SK-N-SH (cell line): ENCODE results near the gene DNAH10. TPM values are rescaled to one million over a fixed set of nuclear protein-coding genes. Genes with fewer than 3 reads are reported as not detected.
"Not testable (repeated sequence)": the region's sequence is repeated elsewhere in the genome, so short reads cannot be mapped to it uniquely, and the experiment has no call there.

Source experiments
- CTCF ChIA-PET: fragments of 300-600, 350-600 bp; formaldehyde crosslinking; extraction: SDS; loops from one replicate; lab custom pipeline; 2021; lab: Yijun Ruan, JAX
- POLR2A ChIA-PET: fragments of 350-600 bp; sonication (Branson Sonifier 250); formaldehyde crosslinking; extraction: SDS; loops from one replicate; lab custom pipeline; 2020; ENCODE audit warnings: antibody characterized with exemption, inconsistent platforms; lab: Yijun Ruan, JAX
- DNase-seq: peaks from one replicate; pipeline ENCODE4 v3.0.0; 2012
- H2AFZ ChIP-seq: fragments of 200-600 bp; sonication (generic); 2 replicates; pipeline ENCODE4 v1.8.1; 2016; ENCODE audit warnings: antibody characterized with exemption, mild to moderate bottlenecking, low read depth
- H3F3A ChIP-seq: fragments of 200-600 bp; sonication (generic); replicated peaks from 2 replicates; pipeline ENCODE3; 2016; ENCODE audit warnings: antibody characterized with exemption, mild to moderate bottlenecking; ENCODE audit not compliant: insufficient read depth
- H3K27ac ChIP-seq, 2 experiments: fragments of 200-500 bp in 1 of 2; fragments of 200-600 bp in 1 of 2; sonication (Bioruptor generic) in 1 of 2; sonication (generic), shearing (Covaris generic) in 1 of 2; 2 replicates each; pipeline versions ENCODE4 v1.5.1 to v1.6.1; 2014 to 2016; ENCODE audit warnings: low read depth in 2 of 2, inconsistent platforms in 1 of 2, low read length in 1 of 2, mild to moderate bottlenecking in 1 of 2, mixed read lengths in 1 of 2
- H3K27me3 ChIP-seq: fragments of 200-600 bp; sonication (generic), shearing (Covaris generic); 2 replicates; pipeline ENCODE4 v1.6.1; 2016; ENCODE audit warnings: mixed run types; ENCODE audit not compliant: insufficient read depth
- H3K36me3 ChIP-seq, 2 experiments: fragments of 200-500 bp in 1 of 2; fragments of 200-600 bp in 1 of 2; sonication (Bioruptor generic) in 1 of 2; sonication (generic) in 1 of 2; replicated peaks in 1 of 2; 2 replicates each; pipeline versions ENCODE3 to v1.5.1; 2014 to 2016; ENCODE audit warnings: low read length in 1 of 2, mild to moderate bottlenecking in 1 of 2; ENCODE audit not compliant: insufficient read depth in 2 of 2, control insufficient read depth in 1 of 2
- H3K4me1 ChIP-seq, 2 experiments: fragments of 200-500 bp in 1 of 2; fragments of 200-600 bp in 1 of 2; sonication (Bioruptor generic) in 1 of 2; sonication (generic), shearing (Covaris generic) in 1 of 2; 2 replicates each; pipeline versions ENCODE4 v1.5.1 to v1.6.1; 2014 to 2016; ENCODE audit warnings: low read depth in 1 of 2, low read length in 1 of 2, mixed run types in 1 of 2; ENCODE audit not compliant: insufficient read depth in 2 of 2, control insufficient read depth in 1 of 2
- H3K4me2 ChIP-seq: fragments of 200-600 bp; sonication (generic), shearing (Covaris generic); 2 replicates; pipeline ENCODE4 v1.6.1; 2017; ENCODE audit warnings: mixed run types
- H3K4me3 ChIP-seq, 2 experiments: fragments of 200-500 bp in 1 of 2; fragments of 200-600 bp in 1 of 2; sonication (Bioruptor generic) in 1 of 2; sonication (generic), shearing (Covaris generic) in 1 of 2; 2 replicates each; pipeline versions ENCODE4 v1.5.1 to v1.8.1; 2014 to 2016; ENCODE audit warnings: low read depth in 2 of 2, inconsistent platforms in 1 of 2, low read length in 1 of 2, mild to moderate bottlenecking in 1 of 2, mixed read lengths in 1 of 2, moderate library complexity in 1 of 2
- H3K79me2 ChIP-seq: fragments of 200-600 bp; sonication (generic); 2 replicates; pipeline ENCODE4 v1.8.1; 2017; ENCODE audit warnings: mild to moderate bottlenecking; ENCODE audit not compliant: insufficient read depth
- H3K9ac ChIP-seq: fragments of 200-600 bp; sonication (generic); 2 replicates; pipeline ENCODE4 v1.6.1; 2017; ENCODE audit warnings: mixed run types
- H3K9me2 ChIP-seq: fragments of 200-600 bp; sonication (generic); 2 replicates; pipeline ENCODE4 v1.6.1; 2017; ENCODE audit warnings: mixed run types
- H3K9me3 ChIP-seq: fragments of 200-600 bp; sonication (generic); 2 replicates; pipeline ENCODE4 v1.6.1; 2017; ENCODE audit warnings: mixed run types, mild to moderate bottlenecking, moderate library complexity
- H4K20me1 ChIP-seq: fragments of 200-600 bp; sonication (generic); 2 replicates; pipeline ENCODE4 v1.6.1; 2017; ENCODE audit warnings: mild to moderate bottlenecking, mixed run types; ENCODE audit not compliant: insufficient read depth
- MXI1 ChIP-seq: IDR thresholded peaks from 2 replicates; pipeline ENCODE4 v1.6.1; 2012; ENCODE audit warnings: mild to moderate bottlenecking, low read depth, low read length, improper control_type of control experiment
- NFIC ChIP-seq: IDR thresholded peaks from 2 replicates; pipeline ENCODE4 v1.4.0; 2012; ENCODE audit warnings: borderline replicate concordance
- POLR2AphosphoS5 ChIP-seq: IDR thresholded peaks from 2 replicates; pipeline ENCODE4 v1.6.1; 2012; ENCODE audit warnings: low read depth, low read length
- RAD21 ChIP-seq: IDR thresholded peaks from 2 replicates; pipeline ENCODE4 v1.6.1; 2012; ENCODE audit warnings: mild to moderate bottlenecking, low read length
- REST ChIP-seq: IDR thresholded peaks from 2 replicates; pipeline ENCODE4 v1.6.1; 2012; ENCODE audit warnings: mild to moderate bottlenecking, low read depth, low read length, moderate library complexity
- RXRA ChIP-seq: IDR thresholded peaks from 2 replicates; pipeline ENCODE4 v1.4.0; 2012; ENCODE audit warnings: low read depth, mild to moderate bottlenecking, borderline replicate concordance
- SMC3 ChIP-seq: IDR thresholded peaks from 2 replicates; pipeline ENCODE4 v1.6.1; 2012; ENCODE audit warnings: low read depth, low read length, improper control_type of control experiment
- WGBS: methylation state at CpG from one replicate; pipeline ENCODE4 v1.1.6; 2017; ENCODE audit warnings: low lambda C conversion rate; 5-methylcytosine and 5-hydroxymethylcytosine counted together
- polyA plus RNA-seq, 3 experiments: library from polyadenylated mRNA; depleted of rRNA; stranded (reverse); fragments of >200 nt; gene quantifications; 2 replicates each; pipeline ENCODE4 v1.2.3, GENCODE V29; 2012

DNAH10 gene
- polyA plus RNA-seq, 1 of the 3 experiments (the other 2 are of a cell fraction) = 0.13 TPM

GRCh38 chr12:123788541-123788940, 26.4 kb downstream of the DNAH10 start (continued):
- TF ChIP-seq SMC3 (no peak), MXI1 (no peak), RXRA (no peak)
- TF ChIP-seq, all 33 proteins: peak for 0

GRCh38 chr12:123789422-123789821, 27.3 kb downstream of the DNAH10 start:
- H2AFZ ChIP-seq, H3K9ac ChIP-seq, H3K36me3 ChIP-seq, POLR2A ChIA-PET, CTCF ChIA-PET, H3K9me3 ChIP-seq, H3K27ac ChIP-seq, H3K4me2 ChIP-seq, H3F3A ChIP-seq, H3K9me2 ChIP-seq, DNase-seq, H3K79me2 ChIP-seq, H3K4me3 ChIP-seq, H3K27me3 ChIP-seq, H3K4me1 ChIP-seq, H4K20me1 ChIP-seq: not testable (repeated sequence)
- WGBS = 49% methylated on average over 8 of the region's 8 CpGs

- 58% methylated on average over 4 of the region's 4 CpGs for WGBS
- H3K4me1 ChIP-seq = peaks cover 0 to 6% of the 10 kb centered on the region in 2 experiments; a peak in 1 of 4 replicates
- TF ChIP-seq REST (no peak), POLR2AphosphoS5 (no peak), RAD21 (no peak), NFIC (no peak)
- TF ChIP-seq, all 33 proteins: peak for 0
- Histone ChIP-seq H3K4me3 (no peak overlapping the region), H3K79me2 (no peaks in the 10 kb centered on the region), H3K36me3 (no peaks in the 10 kb centered on the region), H2AFZ (no peak overlapping the region), H3K9me3 (no peaks in the 10 kb centered on the region), H3K27ac (no peak overlapping the region), H3F3A (no peaks in the 10 kb centered on the region), H3K9me2 (no peaks in the 10 kb centered on the region), H3K9ac (no peak overlapping the region), H3K4me2 (no peak overlapping the region), H4K20me1 (no peaks in the 10 kb centered on the region), H3K27me3 (no peaks in the 10 kb centered on the region)
- DNase-seq = no peak
- POLR2A ChIA-PET = no interaction called here
- CTCF ChIA-PET = interaction anchor here (1.0 kb wide), 1 partner anchor 157 kb away, joined by 3 read pairs; no protein-coding TSS in a partner anchor
Measured at GRCh38 chr12:123790905-123791467, 28.9 kb downstream of the DNAH10 start.
